Occipital lobe (tissue), 3 donors: ENCODE data around the gene MIPEP. TPM values are rescaled to one million over a fixed set of nuclear protein-coding genes. Genes with fewer than 3 reads are reported as not detected.

Experiments
- DNase-seq: peaks from one replicate; lab custom pipeline; 2025; lab: John Stamatoyannopoulos, UW
- small RNA-seq: library from RNA; depleted of rRNA; stranded (forward); fragments of <200 nt; gene quantifications from one replicate; pipeline ENCODE3, GENCODE V24; 2014
- total RNA-seq: library from RNA; depleted of rRNA; stranded (reverse); fragments of >200 nt; gene quantifications from one replicate; pipeline ENCODE4 v1.2.3, GENCODE V29; 2014

MIPEP gene
- total RNA-seq, 1 donor from 2014 or later = 14.0 TPM

GRCh38 chr13:23684647-23685046 lies 204.6 kb downstream of the MIPEP start:
- no peak for DNase-seq

DNA sequence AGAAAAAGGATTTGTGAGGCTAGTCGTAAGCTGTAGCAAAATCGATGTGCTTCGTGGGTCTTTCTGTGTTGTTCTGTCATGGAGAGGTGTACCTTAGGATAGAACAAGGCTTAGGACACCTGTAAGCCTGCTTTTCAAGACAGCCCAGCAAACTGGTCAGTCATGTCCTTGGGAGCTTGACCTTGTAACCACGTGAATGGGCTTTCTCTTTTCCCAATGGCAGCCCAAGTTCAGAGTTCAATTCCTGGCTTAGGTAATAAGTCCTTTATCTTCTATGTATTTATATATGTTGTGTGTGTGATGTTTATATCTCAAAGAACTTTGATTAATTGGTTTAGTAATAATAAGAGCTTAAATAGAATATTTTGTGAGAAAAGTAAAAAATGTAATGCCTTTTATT lies 206.1 kb downstream of the MIPEP start:
- DNase-seq = no peak

GRCh38 chr13:23680845-23681669 lies 208.1 kb downstream of the MIPEP start:
- no peak for DNase-seq

Small RNA genes lying within 50 kb of the gene (small RNA-seq; reads per million reads assigned to genes)
- gene MTCO3P2 = not detected

Other genes with a start within 250 kb of the MIPEP start
- not detected for gene C1QTNF9B, start 8.1 kb upstream of the MIPEP start, total RNA-seq